HepG2 (cell line): ENCODE data around the gene FAS. TPM values are rescaled to one million over a fixed set of nuclear protein-coding genes. Genes with fewer than 3 reads are reported as not detected.

Experiments used
- ATAC-seq: fragments of 200-7000 bp; cut with Tn5 transposase; 3 replicates; pipeline ENCODE4 v1.9.1; 2020; ENCODE audit warnings: mild to moderate bottlenecking, moderate library complexity
- BruUV-seq: library from RNA; stranded (reverse); fragments of 400-500 nt; replicated peaks from 2 replicates; lab custom pipeline; 2021; lab: Mats Ljungman, UMichigan
- CTCF ChIA-PET: fragments of 300-600 bp; formaldehyde crosslinking; extraction: SDS; loops from one replicate; lab custom pipeline; 2021; ENCODE audit warnings: low total read pairs, inconsistent platforms, low intra/inter-chr PET ratio; lab: Yijun Ruan, JAX
- POLR2A ChIA-PET: fragments of 350-600 bp; sonication (Branson Sonifier 250); formaldehyde crosslinking; loops from one replicate; lab custom pipeline; 2020; ENCODE audit warnings: antibody characterized with exemption, inconsistent platforms; lab: Yijun Ruan, JAX
- DNase-seq: peaks from one replicate; pipeline ENCODE4 v3.0.0-alpha.2; 2015; ENCODE audit warnings: low spot score
- FAIRE-seq: peaks from 3 replicates; lab custom pipeline; 2011; peaks lifted over from hg19 to GRCh38; lab: Jason Lieb, UNC
- H2AFZ ChIP-seq: one replicate; pipeline ENCODE4 v1.6.1; 2011; ENCODE audit warnings: low read length, inconsistent platforms
- H3K27ac ChIP-seq: fragments of 300-600 bp; 3 replicates; pipeline ENCODE4 v1.8.0; 2011; ENCODE audit warnings: mixed run types, mild to moderate bottlenecking, mixed read lengths, low read length, inconsistent platforms; ENCODE audit not compliant: insufficient read depth; ENCODE audit errors: extremely low read length
- H3K27me3 ChIP-seq, 2 experiments: fragments of 200-600 bp in 1 of 2; 2 replicates in 1 of 2; 3 replicates in 1 of 2; pipeline versions ENCODE4 v1.6.0 to v1.8.0; 2011; ENCODE audit warnings: low read length in 2 of 2, mild to moderate bottlenecking in 2 of 2, moderate library complexity in 2 of 2, inconsistent platforms in 1 of 2; ENCODE audit not compliant: insufficient read depth in 2 of 2, control insufficient read depth in 1 of 2
- H3K36me3 ChIP-seq, 2 experiments: fragments of 200-600 bp in 1 of 2; replicated peaks in 1 of 2; 2 replicates in 1 of 2; 3 replicates in 1 of 2; pipeline versions ENCODE4 v1.5.1 to v1.8.0; 2011; ENCODE audit warnings: low read length in 2 of 2, inconsistent platforms in 1 of 2; ENCODE audit not compliant: insufficient read depth in 2 of 2, control insufficient read depth in 1 of 2
- H3K4me1 ChIP-seq: 2 replicates; pipeline ENCODE4 v1.5.1; 2012; ENCODE audit warnings: low read length, inconsistent platforms; ENCODE audit not compliant: insufficient read depth
- H3K4me2 ChIP-seq: 2 replicates; pipeline ENCODE4 v1.6.0; 2011; ENCODE audit warnings: low read depth, low read length, inconsistent platforms
- H3K4me3 ChIP-seq, 3 experiments: fragments of 200-600 bp in 1 of 3; sonication (generic), shearing (Covaris generic) in 1 of 3; replicated peaks in 1 of 3; 2 replicates each; pipeline ENCODE4 v1.5.1; 2011 to 2016; ENCODE audit warnings: low read length in 3 of 3, inconsistent platforms in 2 of 3, low read depth in 2 of 3, mild to moderate bottlenecking in 2 of 3, control low read depth in 1 of 3, mixed read lengths in 1 of 3; ENCODE audit not compliant: insufficient read depth in 1 of 3
- H3K79me2 ChIP-seq: one replicate; pipeline ENCODE4 v1.6.1; 2011; ENCODE audit warnings: low read length, inconsistent platforms; ENCODE audit not compliant: insufficient read depth
- H3K9ac ChIP-seq: 2 replicates; pipeline ENCODE4 v1.6.0; 2011; ENCODE audit warnings: mild to moderate bottlenecking, low read depth, low read length, inconsistent platforms; ENCODE audit not compliant: insufficient read depth
- H3K9me3 ChIP-seq: 2 replicates; pipeline ENCODE4 v1.5.1; 2012; ENCODE audit warnings: mild to moderate bottlenecking, low read length
- H4K20me1 ChIP-seq: 2 replicates; pipeline ENCODE4 v1.6.0; 2011; ENCODE audit warnings: inconsistent platforms, mild to moderate bottlenecking, low read length, moderate library complexity; ENCODE audit not compliant: insufficient read depth
- CBX1 ChIP-seq: IDR thresholded peaks from one replicate; pipeline ENCODE4 v1.6.1; 2016; ENCODE audit warnings: antibody characterized with exemption, low read depth
- DR1 ChIP-seq: sonication (generic); formaldehyde crosslinking; IDR thresholded peaks from 2 replicates; pipeline ENCODE4 v1.8.0; 2021; ENCODE audit warnings: mild to moderate bottlenecking, missing genetic modification reagents, inconsistent platforms
- FIP1L1 ChIP-seq: fragments of 200-400 bp; formaldehyde crosslinking; IDR thresholded peaks from 2 replicates; pipeline ENCODE4 v1.6.1; 2018; ENCODE audit warnings: low read depth, mild to moderate bottlenecking, low read length, moderate library complexity, borderline replicate concordance; ENCODE audit not compliant: insufficient read depth
- LCORL ChIP-seq, 2 experiments: fragments of 450-650 bp in 1 of 2; sonication (generic) in 1 of 2; formaldehyde crosslinking in 1 of 2; IDR thresholded peaks; 2 replicates each; pipeline versions ENCODE4 v1.5.0 to v1.6.1; 2017 to 2020; ENCODE audit warnings: antibody characterized with exemption in 1 of 2, missing genetic modification reagents in 1 of 2
- PAWR ChIP-seq: sonication (generic); formaldehyde crosslinking; IDR thresholded peaks from 2 replicates; pipeline ENCODE4 v1.4.0; 2020; ENCODE audit warnings: missing genetic modification reagents, mild to moderate bottlenecking, borderline replicate concordance
- SIN3B ChIP-seq: fragments of 150-350 bp; IDR thresholded peaks from 2 replicates; pipeline ENCODE4 v1.6.1; 2014; ENCODE audit warnings: low read length
- TSC22D2 ChIP-seq: sonication (generic); formaldehyde crosslinking; IDR thresholded peaks from 2 replicates; pipeline ENCODE4 v1.5.1; 2020; ENCODE audit warnings: missing genetic modification reagents, mild to moderate bottlenecking, borderline replicate concordance
- XBP1 ChIP-seq: sonication (generic); formaldehyde crosslinking; IDR thresholded peaks from 2 replicates; pipeline ENCODE4 v1.5.0; 2020; ENCODE audit warnings: missing genetic modification reagents
- ZNF10 ChIP-seq: sonication (generic); formaldehyde crosslinking; IDR thresholded peaks from 2 replicates; pipeline ENCODE4 v1.4.0; 2020; ENCODE audit warnings: mild to moderate bottlenecking, low read depth, missing genetic modification reagents, borderline replicate concordance
- ZNF264 ChIP-seq: sonication (generic); formaldehyde crosslinking; IDR thresholded peaks from 2 replicates; pipeline ENCODE4 v1.4.0; 2020; ENCODE audit warnings: missing genetic modification reagents
- ZNF326 ChIP-seq: sonication (generic); formaldehyde crosslinking; IDR thresholded peaks from 2 replicates; pipeline ENCODE4 v1.4.0; 2020; ENCODE audit warnings: missing genetic modification reagents, borderline replicate concordance
- ZNF543 ChIP-seq: sonication (generic); formaldehyde crosslinking; IDR thresholded peaks from 2 replicates; pipeline ENCODE4 v1.4.0; 2020; ENCODE audit warnings: mild to moderate bottlenecking, missing genetic modification reagents
- ZNF605 ChIP-seq: sonication (generic); formaldehyde crosslinking; IDR thresholded peaks from 2 replicates; pipeline ENCODE4 v1.8.0; 2022; ENCODE audit warnings: mild to moderate bottlenecking, missing genetic modification reagents
- ZNF660 ChIP-seq: sonication (generic); formaldehyde crosslinking; IDR thresholded peaks from 2 replicates; pipeline ENCODE4 v1.5.1; 2020; ENCODE audit warnings: mild to moderate bottlenecking, low read depth, missing genetic modification reagents, borderline replicate concordance
- WGBS: methylation state at CpG from one replicate; pipeline ENCODE4 v1.1.6; 2017; ENCODE audit warnings: low lambda C conversion rate; 5-methylcytosine and 5-hydroxymethylcytosine counted together
- in situ Hi-C: cut with HindIII; loops from 2 replicates; pipeline ENCODE4 v1.10.0; 2017; ENCODE audit warnings: low pct_unique_long_range_greater_than_20kb; ENCODE audit not compliant: extremely low pct_ligation_motif_present
- intact Hi-C: fragments of 100-400 bp; cut with micrococcal nuclease; formaldehyde crosslinking; loops from one replicate; pipeline ENCODE4 v1.10.0; 2022; ENCODE audit not compliant: unreplicated experiment
- polyA plus RNA-seq, 8 experiments: library from polyadenylated mRNA; depleted of rRNA in 3 of 8; stranded (reverse) in 7 of 8; unstranded in 1 of 8; fragments of >200 nt; fragmentation: Illumina TruSeq in 4 of 8; extraction: Trizol in 4 of 8; gene quantifications; 2 replicates each; pipeline versions ENCODE4 v1.2.1 to v1.2.3, GENCODE V29; 2011 to 2016; ENCODE audit warnings: low read depth in 4 of 8, missing spikeins in 1 of 8, mixed read lengths in 1 of 8; ENCODE audit not compliant: insufficient read depth in 1 of 8
- total RNA-seq, 5 experiments: library from RNA; depleted of rRNA; stranded (reverse); fragments of >200 nt; fragmentation: Illumina TruSeq; extraction: Trizol; gene quantifications; 2 replicates each; pipeline ENCODE4 v1.2.3, GENCODE V29; 2016; ENCODE audit warnings: low read depth in 1 of 5
- TF ChIP-seq, protein P1 (sequence below): sonication (generic); formaldehyde crosslinking; IDR thresholded peaks from 2 replicates; pipeline ENCODE4 v1.8.1; 2023; ENCODE audit warnings: mild to moderate bottlenecking, missing genetic modification reagents, borderline replicate concordance
- TF ChIP-seq, protein P2 (sequence below): sonication (generic); formaldehyde crosslinking; IDR thresholded peaks from 2 replicates; pipeline ENCODE4 v1.8.0; 2022; ENCODE audit warnings: missing genetic modification reagents, mild to moderate bottlenecking, borderline replicate concordance
- TF ChIP-seq, protein P3 (sequence below): IDR thresholded peaks from 2 replicates; pipeline ENCODE4 v1.6.1; 2016; ENCODE audit warnings: missing compliant biosample characterization, missing genetic modification reagents, borderline replicate concordance
- TF ChIP-seq, protein P4 (sequence below): IDR thresholded peaks from 2 replicates; pipeline ENCODE4 v1.6.1; 2016; ENCODE audit warnings: mild to moderate bottlenecking, missing biosample characterization, missing genetic modification reagents

FAS gene
- total and polyA plus RNA-seq, 2 of the 13 experiments (the other 11 are each of a cell fraction or from before 2014, with no cell fraction given), result 5.9 to 17.9 TPM

DNA sequence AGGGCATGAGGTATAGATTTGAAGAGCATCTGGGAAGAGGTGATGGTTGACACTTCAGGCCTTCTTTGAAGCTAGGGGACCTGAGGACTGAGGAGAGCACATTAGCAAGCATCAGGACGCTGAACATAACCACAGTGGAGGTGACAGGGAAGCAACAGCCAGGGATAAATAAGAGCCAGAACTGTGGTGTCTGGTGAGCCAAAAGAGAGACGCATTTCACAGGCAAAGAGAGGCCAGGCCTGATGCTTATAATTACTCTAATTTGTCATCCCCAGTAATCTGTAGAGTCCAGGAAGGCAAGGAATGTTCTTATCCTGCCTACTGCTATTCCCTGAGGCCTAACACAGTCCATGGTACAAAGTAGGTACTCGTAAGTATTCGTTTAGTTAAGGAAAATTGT lies 10.4 kb upstream of the FAS start:
- no peak for TF ChIP-seq XBP1 (CRISPR knock-in tag)
- TF ChIP-seq PAWR (CRISPR knock-in tag), result no peak
- no peak for TF ChIP-seq LCORL (IDR thresholded peaks at IDR 0.05)
- no peak for TF ChIP-seq LCORL (CRISPR knock-in tag; IDR thresholded peaks at IDR 0.05)
- no peak for TF ChIP-seq TSC22D2 (CRISPR knock-in tag)
- TF ChIP-seq FIP1L1, result no peak
- no peak for DNase-seq
- H3K9me3 ChIP-seq, result no peaks in the 10 kb centered on the region
- no peak overlapping the region for H3K4me3 ChIP-seq
- peaks cover 14% of the 10 kb centered on the region for H3K4me1 ChIP-seq
- in situ Hi-C loops (no loop called here), intact Hi-C loops (no loop called here)
- no peaks in the 10 kb centered on the region for H3K27me3 ChIP-seq
- no peak overlapping the region for H3K4me2 ChIP-seq
- H3K27ac ChIP-seq, result no peak overlapping the region
- POLR2A ChIA-PET, result no interaction called here
- ATAC-seq, result no peak
- 94% methylated on average over 4 of the region's 4 CpGs for WGBS
- H3K36me3 ChIP-seq, result no peaks in the 10 kb centered on the region
- H4K20me1 ChIP-seq, result no peaks in the 10 kb centered on the region
- H2AFZ ChIP-seq, result no peak overlapping the region
- CTCF ChIA-PET, result no interaction called here
- no peak for FAIRE-seq
- H3K9ac ChIP-seq, result no peak overlapping the region
- no peaks in the 10 kb centered on the region for H3K79me2 ChIP-seq
- BruUV-seq, result no TSS peak

DNA sequence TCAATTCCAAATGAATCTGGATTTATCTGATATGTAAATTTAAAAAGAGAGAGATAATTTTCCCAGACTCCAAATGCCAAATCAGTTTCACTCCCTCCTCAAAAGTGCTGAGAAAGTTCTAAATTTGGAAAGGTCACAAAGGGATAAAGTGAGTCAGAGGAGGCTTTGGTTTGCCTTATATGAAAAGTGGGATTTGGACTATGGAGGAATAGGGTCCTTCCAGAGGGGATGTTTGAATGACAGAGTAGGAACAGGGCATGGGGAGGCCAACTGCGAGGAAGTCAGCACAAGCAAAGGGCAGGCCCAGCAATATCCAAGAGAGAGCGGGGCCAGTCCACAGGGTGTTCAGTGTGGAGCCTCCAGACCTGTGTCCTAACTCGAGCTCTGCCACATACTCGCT lies 9.8 kb upstream of the FAS start:
- DNase-seq (no peak), FAIRE-seq (no peak), ATAC-seq (peak; percentile 47; the same call in 1 of the 3 replicates)
- H4K20me1 ChIP-seq, result no peaks in the 10 kb centered on the region
- H2AFZ ChIP-seq, result no peak overlapping the region
- ChIA-PET POLR2A (no interaction called here), CTCF (no interaction called here)
- no peak overlapping the region for H3K4me3 ChIP-seq
- no peaks in the 10 kb centered on the region for H3K9me3 ChIP-seq
- no TSS peak for BruUV-seq
- no peak overlapping the region for H3K9ac ChIP-seq
- H3K36me3 ChIP-seq, result no peaks in the 10 kb centered on the region
- intact Hi-C loops (no loop called here), in situ Hi-C loops (no loop called here)
- WGBS, result 87% methylated on average over 4 of the region's 4 CpGs
- no peaks in the 10 kb centered on the region for H3K27me3 ChIP-seq
- no peak overlapping the region for H3K4me2 ChIP-seq
- no peak overlapping the region for H3K27ac ChIP-seq
- H3K4me1 ChIP-seq, result peaks cover 10% of the 10 kb centered on the region
- H3K79me2 ChIP-seq, result no peaks in the 10 kb centered on the region
- TF ChIP-seq CBX1 (no peak), ZNF326 (CRISPR knock-in tag) (no peak), SIN3B (no peak), ZNF10 (CRISPR knock-in tag) (no peak), ZNF543 (CRISPR knock-in tag) (no peak), DR1 (CRISPR knock-in tag) (no peak), ZNF605 (CRISPR knock-in tag) (no peak), ZNF264 (no peak), ZNF660 (CRISPR knock-in tag) (no peak)
- TF ChIP-seq, protein P1, sequence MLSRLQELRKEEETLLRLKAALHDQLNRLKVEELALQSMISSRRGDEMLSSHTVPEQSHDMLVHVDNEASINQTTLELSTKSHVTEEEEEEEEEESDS (CRISPR knock-in tag), result no peak
- TF ChIP-seq, protein P2, sequence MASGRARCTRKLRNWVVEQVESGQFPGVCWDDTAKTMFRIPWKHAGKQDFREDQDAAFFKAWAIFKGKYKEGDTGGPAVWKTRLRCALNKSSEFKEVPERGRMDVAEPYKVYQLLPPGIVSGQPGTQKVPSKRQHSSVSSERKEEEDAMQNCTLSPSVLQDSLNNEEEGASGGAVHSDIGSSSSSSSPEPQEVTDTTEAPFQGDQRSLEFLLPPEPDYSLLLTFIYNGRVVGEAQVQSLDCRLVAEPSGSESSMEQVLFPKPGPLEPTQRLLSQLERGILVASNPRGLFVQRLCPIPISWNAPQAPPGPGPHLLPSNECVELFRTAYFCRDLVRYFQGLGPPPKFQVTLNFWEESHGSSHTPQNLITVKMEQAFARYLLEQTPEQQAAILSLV (CRISPR knock-in tag), result no peak
- TF ChIP-seq, protein P3, sequence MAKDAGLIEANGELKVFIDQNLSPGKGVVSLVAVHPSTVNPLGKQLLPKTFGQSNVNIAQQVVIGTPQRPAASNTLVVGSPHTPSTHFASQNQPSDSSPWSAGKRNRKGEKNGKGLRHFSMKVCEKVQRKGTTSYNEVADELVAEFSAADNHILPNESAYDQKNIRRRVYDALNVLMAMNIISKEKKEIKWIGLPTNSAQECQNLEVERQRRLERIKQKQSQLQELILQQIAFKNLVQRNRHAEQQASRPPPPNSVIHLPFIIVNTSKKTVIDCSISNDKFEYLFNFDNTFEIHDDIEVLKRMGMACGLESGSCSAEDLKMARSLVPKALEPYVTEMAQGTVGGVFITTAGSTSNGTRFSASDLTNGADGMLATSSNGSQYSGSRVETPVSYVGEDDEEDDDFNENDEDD (CRISPR knock-in tag), result no peak
- TF ChIP-seq, protein P4, sequence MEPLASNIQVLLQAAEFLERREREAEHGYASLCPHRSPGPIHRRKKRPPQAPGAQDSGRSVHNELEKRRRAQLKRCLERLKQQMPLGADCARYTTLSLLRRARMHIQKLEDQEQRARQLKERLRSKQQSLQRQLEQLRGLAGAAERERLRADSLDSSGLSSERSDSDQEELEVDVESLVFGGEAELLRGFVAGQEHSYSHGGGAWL (CRISPR knock-in tag), result no peak
